ENCODE measurements around the gene NR4A3.

The NR4A3 gene

GRCh38 chr9:99870126-99870525 lies 48.4 kb downstream of the NR4A3 start:
- Histone ChIP-seq H3K4me2 (ENCODE audit: low read length) (no peak overlapping the region), H3K4me1 (ENCODE audit: low read length) (peaks cover 28% of the 10 kb centered on the region), H2AFZ (ENCODE audit: low read depth, low read length) (no peak overlapping the region), H3K79me2 (ENCODE audit: low read length) (no peaks in the 10 kb centered on the region), H3K27ac (ENCODE audit: low read length) (no peak overlapping the region), H3K9me3 (ENCODE audit: insufficient read depth, low read length) (no peaks in the 10 kb centered on the region), H4K20me1 (ENCODE audit: insufficient read depth, low read length) (no peaks in the 10 kb centered on the region), H3K4me3 (ENCODE audit: low read length) (no peak overlapping the region), H3K27me3 (ENCODE audit: low read depth, low read length) (no peaks in the 10 kb centered on the region), H3K9ac (ENCODE audit: low read length) (no peak overlapping the region), H3K36me3 (replicated peaks; ENCODE audit: low read depth, low read length) (no peaks in the 10 kb centered on the region)
- TF ChIP-seq, protein P1, sequence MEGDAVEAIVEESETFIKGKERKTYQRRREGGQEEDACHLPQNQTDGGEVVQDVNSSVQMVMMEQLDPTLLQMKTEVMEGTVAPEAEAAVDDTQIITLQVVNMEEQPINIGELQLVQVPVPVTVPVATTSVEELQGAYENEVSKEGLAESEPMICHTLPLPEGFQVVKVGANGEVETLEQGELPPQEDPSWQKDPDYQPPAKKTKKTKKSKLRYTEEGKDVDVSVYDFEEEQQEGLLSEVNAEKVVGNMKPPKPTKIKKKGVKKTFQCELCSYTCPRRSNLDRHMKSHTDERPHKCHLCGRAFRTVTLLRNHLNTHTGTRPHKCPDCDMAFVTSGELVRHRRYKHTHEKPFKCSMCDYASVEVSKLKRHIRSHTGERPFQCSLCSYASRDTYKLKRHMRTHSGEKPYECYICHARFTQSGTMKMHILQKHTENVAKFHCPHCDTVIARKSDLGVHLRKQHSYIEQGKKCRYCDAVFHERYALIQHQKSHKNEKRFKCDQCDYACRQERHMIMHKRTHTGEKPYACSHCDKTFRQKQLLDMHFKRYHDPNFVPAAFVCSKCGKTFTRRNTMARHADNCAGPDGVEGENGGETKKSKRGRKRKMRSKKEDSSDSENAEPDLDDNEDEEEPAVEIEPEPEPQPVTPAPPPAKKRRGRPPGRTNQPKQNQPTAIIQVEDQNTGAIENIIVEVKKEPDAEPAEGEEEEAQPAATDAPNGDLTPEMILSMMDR (IDR thresholded peaks at IDR 0.05; ENCODE audit: low read depth, low read length): no peak
- TF ChIP-seq EZH2phosphoT487 (IDR thresholded peaks at IDR 0.05; ENCODE audit: low read depth): no peak

DNA sequence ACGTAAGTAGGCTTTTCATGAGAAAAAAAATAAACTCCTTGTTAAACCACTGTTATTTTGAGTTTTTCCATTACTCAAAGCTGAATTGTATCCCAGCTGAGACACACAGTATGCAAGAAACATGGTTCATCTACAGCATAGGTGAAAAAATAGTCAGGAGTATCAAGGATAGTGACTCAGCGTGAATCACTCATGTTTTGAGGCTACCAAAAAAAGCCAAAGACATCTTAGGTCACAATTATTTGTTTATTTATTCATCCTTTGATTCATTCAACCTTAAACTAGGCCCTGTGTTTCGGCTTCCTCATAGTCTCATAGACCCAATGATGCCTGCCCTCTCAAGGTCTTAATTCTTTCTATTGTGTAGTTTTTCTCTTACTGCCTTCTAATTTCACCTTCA lies 51.8 kb downstream of the NR4A3 start:
- no peak overlapping the region for H3K4me2 ChIP-seq (ENCODE audit: low read length)
- no peaks in the 10 kb centered on the region for H3K9me3 ChIP-seq (ENCODE audit: insufficient read depth, low read length)
- H2AFZ ChIP-seq (ENCODE audit: low read depth, low read length): no peak overlapping the region
- no peaks in the 10 kb centered on the region for H3K79me2 ChIP-seq (ENCODE audit: low read length)
- H3K9ac ChIP-seq (ENCODE audit: low read length): no peak overlapping the region
- H3K27ac ChIP-seq (ENCODE audit: low read length): no peak overlapping the region
- H3K4me1 ChIP-seq (ENCODE audit: low read length): peaks cover 24% of the 10 kb centered on the region
- no peaks in the 10 kb centered on the region for H3K27me3 ChIP-seq (ENCODE audit: low read depth, low read length)
- no peaks in the 10 kb centered on the region for H4K20me1 ChIP-seq (ENCODE audit: insufficient read depth, low read length)
- peaks cover 2% of the 10 kb centered on the region for H3K36me3 ChIP-seq (replicated peaks; ENCODE audit: low read depth, low read length)
- TF ChIP-seq, protein P1 (IDR thresholded peaks at IDR 0.05; ENCODE audit: low read depth, low read length): no peak
- TF ChIP-seq EZH2phosphoT487 (IDR thresholded peaks at IDR 0.05; ENCODE audit: low read depth): no peak
- no peak overlapping the region for H3K4me3 ChIP-seq (ENCODE audit: low read length)

GRCh38 chr9:99873943-99874584 lies 52.4 kb downstream of the NR4A3 start:
- Histone ChIP-seq H3K27me3 (ENCODE audit: low read depth, low read length) (no peaks in the 10 kb centered on the region), H4K20me1 (ENCODE audit: insufficient read depth, low read length) (no peaks in the 10 kb centered on the region), H3K9me3 (ENCODE audit: insufficient read depth, low read length) (no peaks in the 10 kb centered on the region), H3K9ac (ENCODE audit: low read length) (no peak overlapping the region), H2AFZ (ENCODE audit: low read depth, low read length) (no peak overlapping the region), H3K79me2 (ENCODE audit: low read length) (no peaks in the 10 kb centered on the region), H3K4me1 (ENCODE audit: low read length) (peaks cover 18% of the 10 kb centered on the region), H3K4me3 (ENCODE audit: low read length) (no peak overlapping the region), H3K27ac (ENCODE audit: low read length) (no peak overlapping the region), H3K4me2 (ENCODE audit: low read length) (no peak overlapping the region), H3K36me3 (replicated peaks; ENCODE audit: low read depth, low read length) (peaks cover 2% of the 10 kb centered on the region)
- no peak for TF ChIP-seq EZH2phosphoT487 (IDR thresholded peaks at IDR 0.05; ENCODE audit: low read depth)
- TF ChIP-seq, protein P1 (IDR thresholded peaks at IDR 0.05; ENCODE audit: low read depth, low read length): no peak

- Histone ChIP-seq H2AFZ (ENCODE audit: low read depth, low read length) (peak overlapping the region; percentile 62; the same call in 1 of the 2 replicates), H3K9me3 (ENCODE audit: insufficient read depth, low read length) (no peaks in the 10 kb centered on the region), H3K79me2 (ENCODE audit: low read length) (no peaks in the 10 kb centered on the region), H3K4me3 (ENCODE audit: low read length) (0 out of 2 replicates have a peak overlapping the region, but pooled peaks have one; percentile 14), H3K27me3 (ENCODE audit: low read depth, low read length) (no peaks in the 10 kb centered on the region), H3K9ac (ENCODE audit: low read length) (no peak overlapping the region), H3K4me1 (ENCODE audit: low read length) (peaks cover 10% of the 10 kb centered on the region), H3K4me2 (ENCODE audit: low read length) (peak overlapping the region; percentile 34), H4K20me1 (ENCODE audit: insufficient read depth, low read length) (no peaks in the 10 kb centered on the region), H3K27ac (ENCODE audit: low read length) (peak overlapping the region; percentile 42), H3K36me3 (replicated peaks; ENCODE audit: low read depth, low read length) (peaks cover 2% of the 10 kb centered on the region)
- TF ChIP-seq, protein P1 (IDR thresholded peaks at IDR 0.05; ENCODE audit: low read depth, low read length): no peak
- no peak for TF ChIP-seq EZH2phosphoT487 (IDR thresholded peaks at IDR 0.05; ENCODE audit: low read depth)
Observed at GRCh38 chr9:99876190-99876589, 54.5 kb downstream of the NR4A3 start.

Data from OCI-LY3 (cell line).